Nephron progenitor cell (in vitro differentiated cells): ENCODE data around the gene RFPL2.
"Not testable (repeated sequence)": the region's sequence is repeated elsewhere in the genome, so short reads cannot be mapped to it uniquely, and the experiment has no call there.

Source experiments
- DNase-seq: peaks from one replicate; pipeline ENCODE4 v3.0.0; 2021
- H3K27ac Mint-ChIP-seq: 2 replicates; pipeline ENCODE4 v1.8.0; 2021; ENCODE audit warnings: mild to moderate bottlenecking, moderate library complexity, mixed read lengths
- H3K27me3 Mint-ChIP-seq: 2 replicates; pipeline ENCODE4 v1.8.0; 2021; ENCODE audit warnings: mild to moderate bottlenecking, low read depth, mixed read lengths; ENCODE audit not compliant: poor library complexity
- H3K36me3 Mint-ChIP-seq: 2 replicates; pipeline ENCODE4 v1.8.0; 2021; ENCODE audit warnings: low read depth, mixed read lengths
- H3K4me1 Mint-ChIP-seq: 2 replicates; pipeline ENCODE4 v1.8.0; 2021; ENCODE audit warnings: mixed read lengths
- H3K4me3 Mint-ChIP-seq: 2 replicates; pipeline ENCODE4 v1.8.0; 2021; ENCODE audit warnings: mild to moderate bottlenecking, moderate library complexity, mixed read lengths
- H3K9me3 Mint-ChIP-seq: 2 replicates; pipeline ENCODE4 v1.8.0; 2021; ENCODE audit warnings: mild to moderate bottlenecking, moderate library complexity, mixed read lengths
- CTCF ChIP-seq: fragments of 200-600 bp; sonication (generic); IDR thresholded peaks from 2 replicates; pipeline ENCODE4 v1.5.0; 2021; ENCODE audit warnings: antibody characterized with exemption

The RFPL2 gene

DNA sequence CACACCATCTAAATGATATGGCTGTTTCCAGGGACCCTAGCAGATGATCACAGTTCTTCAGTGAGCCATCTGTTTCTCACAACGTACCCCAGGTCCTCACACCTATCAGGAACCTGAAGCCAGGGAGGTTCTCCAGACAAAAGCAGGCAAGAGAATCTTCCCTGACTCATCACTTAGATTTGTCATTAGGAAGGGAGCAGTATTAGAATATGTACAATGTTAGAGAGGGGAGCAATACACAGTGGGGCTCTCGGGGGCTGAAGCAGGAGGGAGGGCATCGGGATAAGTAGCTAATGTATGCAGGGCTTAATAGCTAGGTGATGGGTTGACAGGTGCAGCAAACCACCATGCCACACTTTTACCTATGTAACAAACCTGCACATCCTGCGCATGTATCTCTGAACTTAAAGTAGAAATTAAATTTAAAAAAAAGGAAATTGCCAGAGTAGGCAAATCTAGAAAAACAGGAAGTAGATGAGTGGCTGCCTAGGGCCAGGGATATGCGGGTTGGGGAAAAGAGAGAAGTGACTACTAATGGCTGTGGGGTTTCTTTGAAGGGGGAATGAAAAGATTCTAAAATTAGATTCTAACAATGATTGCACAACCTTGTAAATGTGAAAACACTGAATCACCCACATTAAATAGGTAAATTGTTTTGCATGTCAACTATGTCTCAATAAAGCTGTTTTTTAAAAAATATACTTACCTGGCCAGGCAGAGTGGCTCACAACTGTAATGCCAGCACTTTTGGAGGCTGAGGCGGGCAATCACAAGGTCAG, 60.2 kb downstream of the RFPL2 start:
- peaks cover 17% of the 10 kb centered on the region for H3K9me3 Mint-ChIP-seq
- DNase-seq, result no peak
- H3K4me1 Mint-ChIP-seq, result no peaks in the 10 kb centered on the region
- no peaks in the 10 kb centered on the region for H3K27me3 Mint-ChIP-seq
- H3K36me3 Mint-ChIP-seq, result no peaks in the 10 kb centered on the region
- no peak overlapping the region for H3K4me3 Mint-ChIP-seq
- no peak for TF ChIP-seq CTCF
- no peak overlapping the region for H3K27ac Mint-ChIP-seq

DNA sequence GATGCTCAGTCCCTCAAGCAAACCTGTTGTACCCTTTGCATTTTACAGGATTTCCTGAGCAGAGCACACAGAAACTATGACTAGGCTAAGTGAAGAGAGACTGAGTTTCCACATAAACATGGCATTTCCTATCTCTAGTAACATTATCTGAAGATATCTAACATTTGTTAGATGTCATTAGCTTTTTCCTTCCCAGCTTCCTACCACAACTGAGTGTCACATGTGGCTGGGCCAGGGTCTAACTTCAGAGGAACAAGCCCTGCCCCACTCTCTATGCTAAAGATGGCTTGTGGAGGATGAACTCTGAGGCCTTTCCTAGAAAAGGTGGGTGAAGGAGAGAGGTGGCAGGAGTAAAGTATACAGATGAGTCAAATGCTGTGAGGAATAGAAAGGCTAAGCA, 62.3 kb downstream of the RFPL2 start:
- Mint-ChIP-seq H3K36me3 (no peaks in the 10 kb centered on the region), H3K4me3 (no peak overlapping the region), H3K27ac (no peak overlapping the region), H3K9me3 (peaks cover 8% of the 10 kb centered on the region), H3K4me1 (no peaks in the 10 kb centered on the region), H3K27me3 (peaks cover 4% of the 10 kb centered on the region)
- TF ChIP-seq CTCF, result no peak
- no peak for DNase-seq

DNA sequence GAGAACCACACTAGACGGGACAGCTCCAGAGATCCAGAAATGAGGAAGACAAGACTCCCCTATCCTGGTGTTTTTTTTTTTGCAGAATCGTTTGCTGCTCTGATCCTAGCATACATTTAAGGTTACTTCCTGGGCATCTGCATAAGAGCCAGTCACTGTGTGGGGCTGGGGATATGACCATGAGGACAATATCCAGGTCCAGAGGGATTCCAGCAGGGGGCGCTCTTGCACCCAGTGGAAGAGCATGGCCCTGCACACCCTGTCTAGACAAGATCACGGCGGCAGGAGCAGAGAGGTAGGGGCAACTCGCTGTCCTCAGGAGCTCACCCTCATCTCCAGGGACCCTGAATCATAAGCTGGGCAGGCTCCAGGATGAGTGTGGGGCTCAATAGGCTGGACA, 64.2 kb downstream of the RFPL2 start:
- not testable (repeated sequence) for H3K36me3 Mint-ChIP-seq

More for the DNA sequence above, 64.2 kb downstream of the RFPL2 start:
- H3K9me3 Mint-ChIP-seq, DNase-seq, H3K27ac Mint-ChIP-seq, H3K4me1 Mint-ChIP-seq, H3K4me3 Mint-ChIP-seq: not testable (repeated sequence)
- peak; percentile 53 for TF ChIP-seq CTCF
- peaks cover 11% of the 10 kb centered on the region for H3K27me3 Mint-ChIP-seq
